MCF 10A (cell line): ENCODE measurements around the gene ATG10. TPM values are rescaled to one million over a fixed set of nuclear protein-coding genes. Genes with fewer than 3 reads are reported as not detected.
"Not testable (repeated sequence)": the region's sequence is repeated elsewhere in the genome, so short reads cannot be mapped to it uniquely, and the experiment has no call there.

Experiments used
- BruUV-seq: library from RNA; stranded (reverse); fragments of 400-500 nt; replicated peaks from 2 replicates; lab custom pipeline; 2021; lab: Mats Ljungman, UMichigan
- CTCF ChIA-PET: fragments of 300-600 bp; sonication (Branson Sonifier 250); formaldehyde crosslinking; extraction: SDS; loops from one replicate; lab custom pipeline; 2021; ENCODE audit warnings: antibody characterized with exemption, inconsistent platforms; lab: Yijun Ruan, JAX
- POLR2A ChIA-PET: fragments of 300-600, 350-650 bp; sonication (Branson Sonifier 250); formaldehyde crosslinking; extraction: SDS; loops from one replicate; lab custom pipeline; 2020; ENCODE audit warnings: antibody characterized with exemption, inconsistent platforms; lab: Yijun Ruan, JAX
- DNase-seq: peaks from one replicate; pipeline ENCODE4 v3.0.0-alpha.2; 2018; ENCODE audit not compliant: unreplicated experiment
- H3K27ac Mint-ChIP-seq: one replicate; pipeline ENCODE4 v1.8.0; 2022; ENCODE audit warnings: mild to moderate bottlenecking, low read depth, mixed read lengths; ENCODE audit not compliant: unreplicated experiment
- H3K27me3 Mint-ChIP-seq: one replicate; pipeline ENCODE4 v1.8.0; 2022; ENCODE audit warnings: mixed read lengths; ENCODE audit not compliant: insufficient read depth, unreplicated experiment
- H3K36me3 Mint-ChIP-seq: one replicate; pipeline ENCODE4 v1.8.0; 2022; ENCODE audit warnings: mild to moderate bottlenecking, moderate library complexity, mixed read lengths; ENCODE audit not compliant: insufficient read depth, unreplicated experiment
- H3K4me1 Mint-ChIP-seq: one replicate; pipeline ENCODE4 v1.8.0; 2022; ENCODE audit warnings: mixed read lengths; ENCODE audit not compliant: insufficient read depth, unreplicated experiment
- H3K4me3 Mint-ChIP-seq: one replicate; pipeline ENCODE4 v1.8.0; 2022; ENCODE audit warnings: mild to moderate bottlenecking, moderate library complexity, mixed read lengths; ENCODE audit not compliant: unreplicated experiment
- H3K9me3 Mint-ChIP-seq: one replicate; pipeline ENCODE4 v1.8.0; 2022; ENCODE audit warnings: mixed read lengths; ENCODE audit not compliant: unreplicated experiment
- intact Hi-C: fragments of 100-400 bp; cut with micrococcal nuclease; formaldehyde crosslinking; loops from 2 replicates; pipeline ENCODE4 v1.14.1; 2022
- total RNA-seq: library from RNA; stranded (reverse); gene quantifications from 2 replicates; pipeline ENCODE4 v1.2.3, GENCODE V29; 2022
- TF ChIP-seq, protein P1 (sequence below): fragments of 200-600 bp; IDR thresholded peaks from one replicate; pipeline ENCODE4 v1.8.0; 2022; ENCODE audit warnings: antibody characterized with exemption, mild to moderate bottlenecking; ENCODE audit not compliant: unreplicated experiment

ATG10 gene
- total RNA-seq, 1 experiment from 2014 or later, result 9.9 TPM

DNA sequence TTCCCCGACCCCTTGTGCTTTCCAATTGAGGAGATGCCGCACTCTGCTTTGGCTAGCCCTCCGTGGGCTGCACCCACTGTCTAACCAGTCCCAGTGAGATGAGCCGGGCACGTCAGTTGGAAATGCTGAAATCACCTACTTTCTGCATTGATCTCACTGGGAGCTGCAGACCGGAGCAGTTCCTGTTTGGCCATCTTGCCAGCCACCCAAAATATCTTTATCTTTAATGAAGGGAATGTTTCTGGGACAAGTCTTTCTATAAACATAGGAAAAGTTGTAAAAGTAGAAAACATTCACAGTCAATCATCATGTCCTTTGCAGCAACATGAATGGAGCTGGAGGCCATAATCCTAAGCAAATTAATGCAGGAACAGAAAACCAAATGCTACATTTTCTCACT, 158.8 kb downstream of the ATG10 start:
- H3K4me3 Mint-ChIP-seq, result no peak overlapping the region
- CTCF ChIA-PET, result no interaction called here
- TF ChIP-seq, protein P1, sequence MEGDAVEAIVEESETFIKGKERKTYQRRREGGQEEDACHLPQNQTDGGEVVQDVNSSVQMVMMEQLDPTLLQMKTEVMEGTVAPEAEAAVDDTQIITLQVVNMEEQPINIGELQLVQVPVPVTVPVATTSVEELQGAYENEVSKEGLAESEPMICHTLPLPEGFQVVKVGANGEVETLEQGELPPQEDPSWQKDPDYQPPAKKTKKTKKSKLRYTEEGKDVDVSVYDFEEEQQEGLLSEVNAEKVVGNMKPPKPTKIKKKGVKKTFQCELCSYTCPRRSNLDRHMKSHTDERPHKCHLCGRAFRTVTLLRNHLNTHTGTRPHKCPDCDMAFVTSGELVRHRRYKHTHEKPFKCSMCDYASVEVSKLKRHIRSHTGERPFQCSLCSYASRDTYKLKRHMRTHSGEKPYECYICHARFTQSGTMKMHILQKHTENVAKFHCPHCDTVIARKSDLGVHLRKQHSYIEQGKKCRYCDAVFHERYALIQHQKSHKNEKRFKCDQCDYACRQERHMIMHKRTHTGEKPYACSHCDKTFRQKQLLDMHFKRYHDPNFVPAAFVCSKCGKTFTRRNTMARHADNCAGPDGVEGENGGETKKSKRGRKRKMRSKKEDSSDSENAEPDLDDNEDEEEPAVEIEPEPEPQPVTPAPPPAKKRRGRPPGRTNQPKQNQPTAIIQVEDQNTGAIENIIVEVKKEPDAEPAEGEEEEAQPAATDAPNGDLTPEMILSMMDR, result no peak
- BruUV-seq, result no TSS peak
- intact Hi-C loops, result no loop called here
- POLR2A ChIA-PET, result no interaction called here
- no peaks in the 10 kb centered on the region for H3K4me1 Mint-ChIP-seq
- H3K27me3 Mint-ChIP-seq, result no peaks in the 10 kb centered on the region
- no peaks in the 10 kb centered on the region for H3K36me3 Mint-ChIP-seq
- H3K9me3 Mint-ChIP-seq, result peaks cover 44% of the 10 kb centered on the region
- no peak overlapping the region for H3K27ac Mint-ChIP-seq
- no peak for DNase-seq

DNA sequence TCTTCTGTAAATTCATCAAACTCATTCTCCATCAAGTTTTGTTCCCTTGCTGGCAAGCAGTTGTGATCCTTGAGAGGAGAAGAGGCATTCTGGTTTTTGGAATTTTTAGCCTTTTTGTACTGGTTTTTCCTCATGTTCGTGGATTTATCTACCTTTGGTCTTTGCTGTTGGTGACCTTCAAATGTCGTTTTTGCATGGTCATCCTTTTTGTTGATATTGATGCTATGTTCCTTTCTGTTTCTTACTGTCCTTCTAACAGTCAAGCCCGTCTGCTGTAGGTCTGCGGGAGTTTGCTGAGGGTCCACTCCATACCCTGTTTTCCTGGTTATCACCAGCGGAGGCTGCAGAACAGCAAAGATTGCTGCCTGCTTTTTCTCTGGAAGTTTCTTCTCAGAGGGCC, 165.4 kb downstream of the ATG10 start:
- no TSS peak for BruUV-seq
- H3K27ac Mint-ChIP-seq, result no peak overlapping the region
- no peaks in the 10 kb centered on the region for H3K27me3 Mint-ChIP-seq
- peaks cover 31% of the 10 kb centered on the region for H3K9me3 Mint-ChIP-seq
- TF ChIP-seq, protein P1, result no peak
- intact Hi-C loops, result no loop called here
- H3K4me3 Mint-ChIP-seq, result no peak overlapping the region
- ChIA-PET POLR2A (interaction anchor here (0.8 to 0.9 kb wide), 2 partner anchors 19 to 24 kb away, joined by 3 read pairs; no protein-coding TSS in a partner anchor), CTCF (no interaction called here)
- DNase-seq, result no peak
- H3K36me3 Mint-ChIP-seq, result no peaks in the 10 kb centered on the region
- no peaks in the 10 kb centered on the region for H3K4me1 Mint-ChIP-seq

DNA sequence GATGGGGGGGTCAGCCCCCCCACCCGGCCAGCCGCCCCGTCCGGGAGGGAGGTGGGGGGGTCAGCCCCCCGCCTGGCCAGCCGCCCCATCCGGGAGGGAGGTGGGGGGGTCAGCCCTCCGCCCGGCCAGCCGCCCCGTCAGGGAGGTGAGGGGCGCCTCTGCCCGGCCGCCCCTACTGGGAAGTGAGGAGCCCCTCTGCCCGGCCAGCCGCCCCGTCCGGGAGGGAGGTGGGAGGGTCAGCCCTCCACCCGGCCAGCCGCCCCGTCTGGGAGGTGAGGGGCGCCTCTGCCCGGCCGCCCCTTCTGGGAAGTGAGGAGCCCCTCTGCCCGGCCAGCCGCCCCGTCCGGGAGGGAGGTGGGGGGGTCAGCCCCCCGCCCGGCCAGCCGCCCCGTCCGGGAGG, 168.0 kb downstream of the ATG10 start:
- H3K4me1 Mint-ChIP-seq, DNase-seq, H3K4me3 Mint-ChIP-seq, BruUV-seq, H3K27ac Mint-ChIP-seq, intact Hi-C loops, CTCF ChIA-PET, H3K36me3 Mint-ChIP-seq, POLR2A ChIA-PET, H3K27me3 Mint-ChIP-seq: not testable (repeated sequence)
- peaks cover 28% of the 10 kb centered on the region for H3K9me3 Mint-ChIP-seq

DNA sequence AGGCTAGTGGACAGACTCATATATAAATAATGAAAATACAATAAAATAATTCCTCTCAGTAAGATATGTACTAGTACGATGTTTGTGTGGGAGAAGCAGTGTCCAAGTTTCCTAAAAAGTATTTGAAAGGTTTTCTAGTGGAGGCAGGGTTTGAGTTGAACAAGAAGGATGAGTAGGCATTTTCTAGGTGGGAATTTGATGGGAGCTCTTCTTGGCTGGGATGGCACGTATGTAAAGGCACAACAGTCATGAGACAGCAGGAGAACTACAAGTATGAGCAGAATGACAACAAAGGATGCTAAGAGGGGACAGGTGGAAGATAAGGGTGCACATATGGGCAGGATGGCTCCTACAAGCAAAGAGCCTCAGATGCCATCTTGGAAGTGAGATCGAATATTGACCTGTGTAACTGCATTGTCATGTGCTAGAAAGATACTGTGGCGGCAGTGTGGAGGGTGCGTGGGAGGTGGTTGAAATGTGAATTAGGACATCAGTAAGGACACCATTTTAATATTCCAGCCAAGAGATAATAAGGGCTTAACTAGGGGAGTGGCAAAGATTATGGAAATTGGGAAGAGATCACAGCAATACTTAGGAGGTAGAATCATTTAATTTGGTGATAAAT, 170.5 kb downstream of the ATG10 start:
- H3K27ac Mint-ChIP-seq, result peak overlapping the region; percentile 13
- no TSS peak for BruUV-seq
- POLR2A ChIA-PET, result interaction anchor here (1.1 kb wide), 1 partner anchor 29 kb away, joined by 3 read pairs; no protein-coding TSS in a partner anchor
- no peak for DNase-seq
- peaks cover 7% of the 10 kb centered on the region for H3K9me3 Mint-ChIP-seq
- H3K36me3 Mint-ChIP-seq, result no peaks in the 10 kb centered on the region
- H3K4me3 Mint-ChIP-seq, result no peak overlapping the region
- intact Hi-C loops, result no loop called here
- TF ChIP-seq, protein P1, result no peak
- peaks cover 10% of the 10 kb centered on the region for H3K4me1 Mint-ChIP-seq
- CTCF ChIA-PET, result interaction anchor here (0.6 to 1.0 kb wide), 3 partner anchors 29 to 1864 kb away, joined by 3 to 6 read pairs (median 3); no protein-coding TSS in a partner anchor
- H3K27me3 Mint-ChIP-seq, result no peaks in the 10 kb centered on the region
